Liver (tissue), 9 donors: ENCODE measurements around the gene PPP6R1. TPM values are rescaled to one million over a fixed set of nuclear protein-coding genes. Genes with fewer than 3 reads are reported as not detected.

Experiments
- DNase-seq: peaks from one replicate; pipeline ENCODE4 v3.0.0-alpha.2; 2017; ENCODE audit warnings: low spot score
- H3K27ac ChIP-seq, 2 donors: one replicate each; pipeline ENCODE4 v1.7.0; 2013; ENCODE audit warnings: inconsistent platforms in 2 of 2, low read length in 2 of 2, control low read depth in 1 of 2, low read depth in 1 of 2, mild to moderate bottlenecking in 1 of 2
- H3K27me3 ChIP-seq, 4 donors: one replicate each; pipeline versions ENCODE4 v1.6.1 to v1.7.0; 2013; ENCODE audit warnings: low read length in 3 of 4, inconsistent platforms in 1 of 4, mild to moderate bottlenecking in 1 of 4, moderate library complexity in 1 of 4; ENCODE audit not compliant: control insufficient read depth in 4 of 4, insufficient read depth in 4 of 4
- H3K36me3 ChIP-seq, 4 donors: one replicate each; pipeline versions ENCODE4 v1.6.1 to v1.7.0; 2013; ENCODE audit warnings: low read length in 3 of 4, mild to moderate bottlenecking in 3 of 4, low read depth in 1 of 4, moderate library complexity in 1 of 4; ENCODE audit not compliant: control insufficient read depth in 4 of 4, insufficient read depth in 3 of 4
- H3K4me1 ChIP-seq, 4 donors: one replicate each; pipeline versions ENCODE4 v1.6.1 to v1.7.0; 2013; ENCODE audit warnings: low read length in 3 of 4, mild to moderate bottlenecking in 3 of 4, moderate library complexity in 1 of 4; ENCODE audit not compliant: control insufficient read depth in 4 of 4, insufficient read depth in 4 of 4
- H3K4me3 ChIP-seq, 3 donors: one replicate each; pipeline versions ENCODE4 v1.6.1 to v1.7.0; 2013; ENCODE audit warnings: low read length in 3 of 3, control low read depth in 1 of 3, low read depth in 1 of 3, mild to moderate bottlenecking in 1 of 3
- H3K9ac ChIP-seq, 2 donors: one replicate each; pipeline ENCODE4 v1.7.0; 2013; ENCODE audit warnings: low read length in 2 of 2, mild to moderate bottlenecking in 2 of 2, moderate library complexity in 2 of 2, control low read depth in 1 of 2, low read depth in 1 of 2
- H3K9me3 ChIP-seq, 4 donors: one replicate each; pipeline versions ENCODE4 v1.6.1 to v1.7.0; 2013; ENCODE audit warnings: low read length in 3 of 4; ENCODE audit not compliant: control insufficient read depth in 4 of 4
- EGR1 ChIP-seq, 2 donors: IDR thresholded peaks; 2 replicates each; pipeline ENCODE4 v1.6.1; 2016 to 2018; ENCODE audit warnings: antibody characterized with exemption in 2 of 2, low read depth in 2 of 2
- FOXA1 ChIP-seq: IDR thresholded peaks from 2 replicates; pipeline ENCODE4 v1.6.1; 2016; ENCODE audit warnings: antibody characterized with exemption
- FOXA2 ChIP-seq: IDR thresholded peaks from 2 replicates; pipeline ENCODE4 v1.6.1; 2016; ENCODE audit warnings: antibody characterized with exemption
- HNF4A ChIP-seq, 2 donors: conservative IDR thresholded peaks; 2 replicates each; pipeline ENCODE4 v1.6.1; 2016; ENCODE audit warnings: antibody characterized with exemption in 2 of 2, mild to moderate bottlenecking in 2 of 2
- HNF4G ChIP-seq: IDR thresholded peaks from 2 replicates; pipeline ENCODE4 v1.6.1; 2016; ENCODE audit warnings: antibody characterized with exemption
- JUND ChIP-seq, 2 donors: IDR thresholded peaks; 2 replicates each; pipeline ENCODE4 v1.6.1; 2016; ENCODE audit warnings: antibody characterized with exemption in 2 of 2
- NR2F2 ChIP-seq: IDR thresholded peaks from 2 replicates; pipeline ENCODE4 v1.6.1; 2016; ENCODE audit warnings: antibody characterized with exemption
- RAD21 ChIP-seq, 2 donors: IDR thresholded peaks; 2 replicates each; pipeline ENCODE4 v1.6.1; 2016; ENCODE audit warnings: antibody characterized with exemption in 2 of 2, mild to moderate bottlenecking in 2 of 2
- RXRA ChIP-seq, 2 donors: IDR thresholded peaks; 2 replicates each; pipeline ENCODE4 v1.6.1; 2017 to 2018; ENCODE audit warnings: antibody characterized with exemption in 2 of 2, mild to moderate bottlenecking in 1 of 2
- SP1 ChIP-seq: IDR thresholded peaks from 2 replicates; pipeline ENCODE4 v1.6.1; 2018; ENCODE audit warnings: antibody characterized with exemption, mild to moderate bottlenecking
- TAF1 ChIP-seq: conservative IDR thresholded peaks from 2 replicates; pipeline ENCODE4 v1.6.1; 2016; ENCODE audit warnings: antibody characterized with exemption, mild to moderate bottlenecking
- YY1 ChIP-seq: IDR thresholded peaks from 2 replicates; pipeline ENCODE4 v1.6.1; 2016; ENCODE audit warnings: antibody characterized with exemption, mild to moderate bottlenecking
- WGBS: extraction: QIAGEN DNeasy Blood & Tissue Kit; methylation state at CpG from one replicate; pipeline ENCODE4 v1.1.7; 2013; 5-methylcytosine and 5-hydroxymethylcytosine counted together
- polyA plus RNA-seq, 2 donors: library from polyadenylated mRNA; stranded (reverse) in 1 of 2; unstranded in 1 of 2; fragments of 200-250 nt in 1 of 2; fragments of >200 nt in 1 of 2; fragmentation: Nextera tagmentation in 1 of 2; extraction: Ambion mirVana in 1 of 2; gene quantifications; one replicate each; pipeline versions ENCODE4 v1.2.1 to v1.2.3, GENCODE V29; 2013 to 2015
- total RNA-seq, 2 donors: library from RNA; depleted of rRNA; stranded (reverse); fragments of >200 nt; gene quantifications; one replicate each; pipeline ENCODE4 v1.2.3, GENCODE V29; 2014
- TF ChIP-seq, protein P1 (sequence below): IDR thresholded peaks from 2 replicates; pipeline ENCODE4 v1.6.1; 2016; ENCODE audit warnings: antibody characterized with exemption, mild to moderate bottlenecking
- TF ChIP-seq, protein P2 (sequence below): IDR thresholded peaks from 2 replicates; pipeline ENCODE4 v1.6.1; 2016; ENCODE audit warnings: antibody characterized with exemption
- TF ChIP-seq, protein P3 (sequence below): fragments of 150-350 bp; IDR thresholded peaks from 2 replicates; pipeline ENCODE4 v1.5.1; 2017; ENCODE audit warnings: improper control_type of control experiment, low read depth, low read length; ENCODE audit not compliant: missing input control
- TF ChIP-seq, protein P4 (sequence below): IDR thresholded peaks from 2 replicates; pipeline ENCODE4 v1.6.1; 2016; ENCODE audit warnings: antibody characterized with exemption
- TF ChIP-seq, protein P5 (sequence below): IDR thresholded peaks from 2 replicates; pipeline ENCODE4 v1.6.1; 2016; ENCODE audit warnings: antibody characterized with exemption
- donor health status: healthy.
- donor health status: healthy.
- donor health status: healthy.
- donor health status: healthy.
- donor health status: healthy.

The PPP6R1 gene
- total and polyA plus RNA-seq, 4 donors = 5.5 to 40.1 (median 22.5) TPM

DNA sequence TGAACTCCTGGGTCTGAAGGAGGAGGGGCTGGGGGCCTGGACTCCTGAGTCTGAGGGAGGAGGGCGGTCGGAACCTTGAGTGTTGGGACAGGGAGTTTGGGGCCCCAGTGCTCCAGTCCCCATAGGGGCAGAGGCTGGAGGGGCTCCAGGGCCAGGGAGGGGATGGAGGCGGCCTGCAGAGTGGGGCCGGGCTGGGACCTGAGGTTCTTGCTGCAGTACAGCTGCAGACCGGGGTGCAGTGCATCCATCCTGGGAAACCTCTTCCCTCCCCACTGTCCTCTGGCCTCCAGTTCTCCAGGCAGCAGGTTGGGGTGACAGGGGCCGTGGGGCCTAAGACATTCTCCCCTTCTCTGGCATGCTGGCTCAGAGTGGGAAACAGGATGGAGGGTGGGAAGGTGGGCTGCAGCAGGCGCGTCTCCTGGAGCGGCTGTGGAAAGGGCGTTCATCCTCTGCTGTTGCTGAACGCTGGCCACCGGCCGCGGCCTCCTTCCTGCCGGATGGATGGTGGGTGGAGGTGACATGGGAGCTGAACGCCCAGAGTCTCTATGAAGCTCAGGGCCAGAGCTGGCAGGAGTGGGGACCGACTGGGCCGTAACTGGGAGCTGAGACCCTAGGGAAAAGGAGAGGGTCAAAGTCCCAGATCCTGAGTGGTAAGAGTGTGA is 26.5 kb upstream of the PPP6R1 start:
- Histone ChIP-seq H3K4me3 (no peak overlapping the region), H3K9me3 (no peaks in the 10 kb centered on the region), H3K27me3 (no peaks in the 10 kb centered on the region), H3K36me3 (no peaks in the 10 kb centered on the region), H3K4me1 (peaks cover 0 to 5% (median 0%) of the 10 kb centered on the region in 4 donors), H3K27ac (no peak overlapping the region), H3K9ac (no peak overlapping the region)
- no peak for DNase-seq
- no peak for TF ChIP-seq FOXA2
- TF ChIP-seq HNF4A (conservative IDR thresholded peaks at IDR 0.05) = no peak
- TF ChIP-seq YY1 = no peak
- no peak for TF ChIP-seq RAD21 (IDR thresholded peaks at IDR 0.05)
- TF ChIP-seq, protein P1, sequence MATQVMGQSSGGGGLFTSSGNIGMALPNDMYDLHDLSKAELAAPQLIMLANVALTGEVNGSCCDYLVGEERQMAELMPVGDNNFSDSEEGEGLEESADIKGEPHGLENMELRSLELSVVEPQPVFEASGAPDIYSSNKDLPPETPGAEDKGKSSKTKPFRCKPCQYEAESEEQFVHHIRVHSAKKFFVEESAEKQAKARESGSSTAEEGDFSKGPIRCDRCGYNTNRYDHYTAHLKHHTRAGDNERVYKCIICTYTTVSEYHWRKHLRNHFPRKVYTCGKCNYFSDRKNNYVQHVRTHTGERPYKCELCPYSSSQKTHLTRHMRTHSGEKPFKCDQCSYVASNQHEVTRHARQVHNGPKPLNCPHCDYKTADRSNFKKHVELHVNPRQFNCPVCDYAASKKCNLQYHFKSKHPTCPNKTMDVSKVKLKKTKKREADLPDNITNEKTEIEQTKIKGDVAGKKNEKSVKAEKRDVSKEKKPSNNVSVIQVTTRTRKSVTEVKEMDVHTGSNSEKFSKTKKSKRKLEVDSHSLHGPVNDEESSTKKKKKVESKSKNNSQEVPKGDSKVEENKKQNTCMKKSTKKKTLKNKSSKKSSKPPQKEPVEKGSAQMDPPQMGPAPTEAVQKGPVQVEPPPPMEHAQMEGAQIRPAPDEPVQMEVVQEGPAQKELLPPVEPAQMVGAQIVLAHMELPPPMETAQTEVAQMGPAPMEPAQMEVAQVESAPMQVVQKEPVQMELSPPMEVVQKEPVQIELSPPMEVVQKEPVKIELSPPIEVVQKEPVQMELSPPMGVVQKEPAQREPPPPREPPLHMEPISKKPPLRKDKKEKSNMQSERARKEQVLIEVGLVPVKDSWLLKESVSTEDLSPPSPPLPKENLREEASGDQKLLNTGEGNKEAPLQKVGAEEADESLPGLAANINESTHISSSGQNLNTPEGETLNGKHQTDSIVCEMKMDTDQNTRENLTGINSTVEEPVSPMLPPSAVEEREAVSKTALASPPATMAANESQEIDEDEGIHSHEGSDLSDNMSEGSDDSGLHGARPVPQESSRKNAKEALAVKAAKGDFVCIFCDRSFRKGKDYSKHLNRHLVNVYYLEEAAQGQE = no peak
- no peak for TF ChIP-seq RXRA (IDR thresholded peaks at IDR 0.05)
- TF ChIP-seq HNF4G = no peak
- TF ChIP-seq, protein P2, sequence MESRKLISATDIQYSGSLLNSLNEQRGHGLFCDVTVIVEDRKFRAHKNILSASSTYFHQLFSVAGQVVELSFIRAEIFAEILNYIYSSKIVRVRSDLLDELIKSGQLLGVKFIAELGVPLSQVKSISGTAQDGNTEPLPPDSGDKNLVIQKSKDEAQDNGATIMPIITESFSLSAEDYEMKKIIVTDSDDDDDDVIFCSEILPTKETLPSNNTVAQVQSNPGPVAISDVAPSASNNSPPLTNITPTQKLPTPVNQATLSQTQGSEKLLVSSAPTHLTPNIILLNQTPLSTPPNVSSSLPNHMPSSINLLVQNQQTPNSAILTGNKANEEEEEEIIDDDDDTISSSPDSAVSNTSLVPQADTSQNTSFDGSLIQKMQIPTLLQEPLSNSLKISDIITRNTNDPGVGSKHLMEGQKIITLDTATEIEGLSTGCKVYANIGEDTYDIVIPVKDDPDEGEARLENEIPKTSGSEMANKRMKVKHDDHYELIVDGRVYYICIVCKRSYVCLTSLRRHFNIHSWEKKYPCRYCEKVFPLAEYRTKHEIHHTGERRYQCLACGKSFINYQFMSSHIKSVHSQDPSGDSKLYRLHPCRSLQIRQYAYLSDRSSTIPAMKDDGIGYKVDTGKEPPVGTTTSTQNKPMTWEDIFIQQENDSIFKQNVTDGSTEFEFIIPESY = no peak
- 50% methylated on average over 18 of the region's 18 CpGs for WGBS

DNA sequence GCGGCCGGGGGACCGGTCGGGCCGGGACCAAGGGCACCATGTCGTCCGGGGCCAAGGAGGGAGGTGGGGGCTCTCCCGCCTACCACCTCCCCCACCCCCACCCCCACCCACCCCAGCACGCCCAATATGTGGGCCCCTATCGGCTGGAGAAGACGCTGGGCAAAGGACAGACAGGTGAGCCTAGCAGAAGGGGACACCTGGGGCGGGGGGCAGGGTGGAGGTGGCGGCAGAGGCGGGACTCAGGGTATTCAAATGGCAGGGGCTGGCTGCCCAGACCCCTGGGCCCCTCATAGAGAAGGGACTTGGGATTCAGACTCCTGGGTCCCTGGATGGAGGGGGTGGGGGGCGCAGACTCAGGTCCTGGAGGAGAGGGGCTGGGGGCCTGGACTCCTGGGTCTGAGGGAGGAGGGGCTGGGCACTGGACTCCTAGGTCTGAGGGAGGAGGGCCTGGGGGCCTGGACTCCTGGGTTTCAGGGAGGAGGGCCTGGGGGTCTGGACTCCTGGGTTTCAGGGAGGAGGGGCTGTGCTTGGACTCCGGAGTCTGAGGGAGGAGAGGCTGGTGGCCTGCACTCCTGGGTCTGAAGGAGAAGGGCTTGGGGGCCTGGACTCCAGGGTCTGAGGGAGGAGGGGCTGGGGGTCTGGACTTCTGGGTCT is 25.7 kb upstream of the PPP6R1 start:
- TF ChIP-seq EGR1 (IDR thresholded peaks at IDR 0.05; ENCODE audit: low read depth in 2 of 2) (no peak), YY1 (no peak), FOXA1 (no peak), TAF1 (no peak), NR2F2 (no peak), SP1 (no peak), HNF4G (no peak), FOXA2 (no peak), JUND (IDR thresholded peaks at IDR 0.05) (no peak)
- TF ChIP-seq, protein P3, sequence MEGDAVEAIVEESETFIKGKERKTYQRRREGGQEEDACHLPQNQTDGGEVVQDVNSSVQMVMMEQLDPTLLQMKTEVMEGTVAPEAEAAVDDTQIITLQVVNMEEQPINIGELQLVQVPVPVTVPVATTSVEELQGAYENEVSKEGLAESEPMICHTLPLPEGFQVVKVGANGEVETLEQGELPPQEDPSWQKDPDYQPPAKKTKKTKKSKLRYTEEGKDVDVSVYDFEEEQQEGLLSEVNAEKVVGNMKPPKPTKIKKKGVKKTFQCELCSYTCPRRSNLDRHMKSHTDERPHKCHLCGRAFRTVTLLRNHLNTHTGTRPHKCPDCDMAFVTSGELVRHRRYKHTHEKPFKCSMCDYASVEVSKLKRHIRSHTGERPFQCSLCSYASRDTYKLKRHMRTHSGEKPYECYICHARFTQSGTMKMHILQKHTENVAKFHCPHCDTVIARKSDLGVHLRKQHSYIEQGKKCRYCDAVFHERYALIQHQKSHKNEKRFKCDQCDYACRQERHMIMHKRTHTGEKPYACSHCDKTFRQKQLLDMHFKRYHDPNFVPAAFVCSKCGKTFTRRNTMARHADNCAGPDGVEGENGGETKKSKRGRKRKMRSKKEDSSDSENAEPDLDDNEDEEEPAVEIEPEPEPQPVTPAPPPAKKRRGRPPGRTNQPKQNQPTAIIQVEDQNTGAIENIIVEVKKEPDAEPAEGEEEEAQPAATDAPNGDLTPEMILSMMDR = no peak
- TF ChIP-seq, protein P4, sequence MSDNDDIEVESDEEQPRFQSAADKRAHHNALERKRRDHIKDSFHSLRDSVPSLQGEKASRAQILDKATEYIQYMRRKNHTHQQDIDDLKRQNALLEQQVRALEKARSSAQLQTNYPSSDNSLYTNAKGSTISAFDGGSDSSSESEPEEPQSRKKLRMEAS = no peak
- TF ChIP-seq, protein P5, sequence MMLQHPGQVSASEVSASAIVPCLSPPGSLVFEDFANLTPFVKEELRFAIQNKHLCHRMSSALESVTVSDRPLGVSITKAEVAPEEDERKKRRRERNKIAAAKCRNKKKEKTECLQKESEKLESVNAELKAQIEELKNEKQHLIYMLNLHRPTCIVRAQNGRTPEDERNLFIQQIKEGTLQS = no peak
- TF ChIP-seq, protein P1 = no peak
- no peak for DNase-seq
- 22% methylated on average over 16 of the region's 16 CpGs for WGBS
- H3K27me3 ChIP-seq = no peaks in the 10 kb centered on the region
- H3K9me3 ChIP-seq = no peaks in the 10 kb centered on the region
- H3K27ac ChIP-seq = no peak overlapping the region
- H3K9ac ChIP-seq = no peak overlapping the region
- H3K4me3 ChIP-seq = no peak overlapping the region
- peaks cover under 1 to 8% (median 3%) of the 10 kb centered on the region in 4 donors for H3K4me1 ChIP-seq
- H3K36me3 ChIP-seq = no peaks in the 10 kb centered on the region
